Heart right ventricle (tissue), 16 donors: ENCODE measurements around the gene TRDN. TPM values are rescaled to one million over a fixed set of nuclear protein-coding genes. Genes with fewer than 3 reads are reported as not detected.

Experiments used
- ATAC-seq, 8 donors: fragments of 200-7000 bp; cut with Tn5 transposase; one replicate each; pipeline ENCODE4 v1.9.1; 2020; ENCODE audit warnings: mild to moderate bottlenecking in 8 of 8, moderate library complexity in 8 of 8, moderate number of reproducible peaks in 1 of 8
- DNase-seq, 2 donors: peaks; one replicate each; pipeline ENCODE4 v3.0.0-alpha.2; 2020
- H3K27ac ChIP-seq, 10 donors: fragments of 200-600 bp; sonication (generic) in 2 of 10; one replicate each; pipeline versions ENCODE4 v1.5.0 to v1.8.0; 2020 to 2022; ENCODE audit warnings: mild to moderate bottlenecking in 3 of 10
- H3K27me3 ChIP-seq, 7 donors: fragments of 200-600 bp; one replicate each; pipeline ENCODE4 v1.8.0; 2021 to 2022; ENCODE audit warnings: mild to moderate bottlenecking in 2 of 7
- H3K36me3 ChIP-seq, 9 donors: fragments of 200-600 bp; sonication (generic) in 1 of 9; one replicate each; pipeline versions ENCODE4 v1.5.0 to v1.8.0; 2020 to 2022; ENCODE audit warnings: mild to moderate bottlenecking in 2 of 9
- H3K4me1 ChIP-seq, 9 donors: fragments of 200-600 bp; sonication (generic) in 1 of 9; one replicate each; pipeline versions ENCODE4 v1.5.0 to v1.8.0; 2020 to 2022; ENCODE audit warnings: mild to moderate bottlenecking in 4 of 9
- H3K4me3 ChIP-seq, 10 donors: fragments of 200-600 bp; sonication (generic) in 2 of 10; one replicate each; pipeline versions ENCODE4 v1.5.0 to v1.8.0; 2020 to 2022; ENCODE audit warnings: mild to moderate bottlenecking in 7 of 10, moderate library complexity in 2 of 10
- H3K9me3 ChIP-seq, 11 donors: fragments of 200-600 bp in 10 of 11; sonication (generic) in 2 of 11; one replicate each; pipeline versions ENCODE4 v1.5.0 to v1.8.0; 2013 to 2022; ENCODE audit warnings: mild to moderate bottlenecking in 2 of 11, control low read depth in 1 of 11, moderate library complexity in 1 of 11
- CTCF ChIP-seq, 9 donors: fragments of 200-600 bp; sonication (generic) in 2 of 9; IDR thresholded peaks; one replicate each; pipeline versions ENCODE4 v1.5.0 to v1.8.0; 2021 to 2022; ENCODE audit warnings: antibody characterized with exemption in 9 of 9, mild to moderate bottlenecking in 5 of 9, moderate library complexity in 1 of 9
- WGBS, 2 donors: extraction: QIAGEN DNeasy Blood & Tissue Kit; methylation state at CpG; one replicate each; pipeline ENCODE4 v1.1.7; 2013; ENCODE audit warnings: inconsistent platforms in 1 of 2; 5-methylcytosine and 5-hydroxymethylcytosine counted together
- intact Hi-C, 10 donors: fragments of 100-400 bp; cut with DNase I; formaldehyde crosslinking; loops; one replicate each; pipeline versions ENCODE4 v1.11.1 to v1.14.2; 2022
- polyA plus RNA-seq, 2 donors: library from polyadenylated mRNA; stranded (reverse); fragments of 200-250 nt; gene quantifications; one replicate each; pipeline ENCODE4 v1.2.3, GENCODE V29; 2013
- total RNA-seq, 10 donors: library from RNA; stranded (reverse); fragmentation: NEBNext Ultra II Directional in 3 of 10; extraction: Animal tissue kit (Norgen Biotek cat#: 25700) in 3 of 10; gene quantifications; one replicate each; pipeline versions ENCODE4 v1.2.1 to v1.2.4, GENCODE V29; 2021 to 2023
- donor health status: Arrhythmogenic right ventricular cardiomyopathy.
- donor health status: ischemic (EF 13 %, LVEDD 7.1; RV severe dilation, severe dysfunction).
- donor health status: healthy with polysubstance abuse.
- donor health status: DM: no; HTN: yes; CAD: no.
- donor health status: DM: no; HTN: no; CAD: no.
- donor health status: ischemic (EF 25% LVEDD 6.9; RV normal size, moderate dysfunction).
- donor health status: ischemic (EF 25% LVEDD 5.7; RV mildly dilated, moderate dysfunction).
- donor health status: healthy.
- donor health status: DM: yes; HTN: yes; CAD: no.
- donor health status: Ischemic cardiomyopathy.
- donor health status: ischemic (EF 35%, LVEDD 5.7; RV mildly dilated, moderate dysfunction).
- donor health status: nonischemic (EF 11% LVEDD 7.7; RV severe dilation, severe dysfunction).
- donor health status: DM: yes; HTN: yes; CAD: no.
- donor health status: PGD.
- donor health status: ischemic (EF 29% LVEDD 5.4; RV normal size, mild dysfunction).
- donor health status: nonischemic (EF 23%, LVEDD 6.1; RV moderate dilation, normal function).

Gene TRDN
- total and polyA plus RNA-seq, 12 donors = 37.6 to 1,141 (median 437) TPM

GRCh38 chr6:123418071-123418470 is 218.7 kb downstream of the TRDN start:
- Histone ChIP-seq H3K27me3 (no peaks in the 10 kb centered on the region), H3K9me3 (no peaks in the 10 kb centered on the region), H3K4me3 (no peak overlapping the region), H3K36me3 (no peaks in the 10 kb centered on the region), H3K4me1 (peaks cover 0 to 16% (median 0%) of the 10 kb centered on the region in 9 donors), H3K27ac (peak overlapping the region in 3 of 10 donors; percentile 22 to 37 (median 33))
- ATAC-seq = peak in 3 of 8 donors; percentile 9 to 23 (median 22)
- intact Hi-C loops = loop anchor here in 4 of 10 donors (5.0 to 10.0 kb wide), 2 partner anchors 97 to 299 kb away; no protein-coding TSS in a partner anchor
- DNase-seq = no peak
- TF ChIP-seq CTCF (IDR thresholded peaks at IDR 0.05) = no peak
- 54 to 67% methylated on average over 3 of the region's 3 CpGs for WGBS, 2 donors

- intact Hi-C loops = loop anchor here in 7 of 10 donors (1.0 to 10.0 kb wide), 5 partner anchors 97 to 300 kb away; no protein-coding TSS in a partner anchor
- Histone ChIP-seq H3K27ac (peak overlapping the region in 4 of 10 donors; percentile 10 to 37 (median 28)), H3K4me3 (no peak overlapping the region), H3K27me3 (no peaks in the 10 kb centered on the region), H3K4me1 (peaks cover 0 to 16% (median 0%) of the 10 kb centered on the region in 9 donors), H3K9me3 (no peaks in the 10 kb centered on the region), H3K36me3 (no peaks in the 10 kb centered on the region)
- DNase-seq (no peak), ATAC-seq (peak in 4 of 8 donors; percentile 23 to 41 (median 30))
- TF ChIP-seq CTCF (IDR thresholded peaks at IDR 0.05) = no peak
- WGBS, 2 donors = 53 to 54% methylated on average over 3 of the region's 3 CpGs
These were observed 219.2 kb downstream of the TRDN start for GRCh38 chr6:123417535-123417934.

- intact Hi-C loops = loop anchor here in 8 of 10 donors (1.0 to 10.0 kb wide), 5 partner anchors 99 to 301 kb away; no protein-coding TSS in a partner anchor
- 10% methylated on average over 6 of the region's 6 CpGs for WGBS, 2 donors
These were observed 220.8 kb downstream of the TRDN start for GRCh38 chr6:123415844-123416468.

DNA sequence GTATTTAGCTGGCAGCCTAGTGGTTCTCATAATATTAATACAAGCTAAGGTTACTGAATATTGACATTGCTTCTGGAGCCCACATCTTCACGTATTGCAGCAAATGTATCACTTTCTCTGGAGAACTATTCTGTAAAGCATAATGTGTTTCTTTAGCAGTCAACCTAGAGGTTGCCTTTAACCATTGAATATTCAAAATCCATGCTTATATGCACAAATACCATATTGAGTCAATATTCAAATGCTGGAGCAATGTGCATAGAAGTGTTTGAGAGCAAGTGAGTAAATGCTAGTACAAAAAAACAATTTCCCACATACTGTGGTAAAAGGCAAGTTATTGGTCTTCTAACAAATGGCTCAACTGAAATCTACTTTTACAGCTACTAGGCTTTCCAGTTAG is 231.8 kb downstream of the TRDN start:
- WGBS, 2 donors = 83 to 89% methylated on average over 1 of the region's 1 CpG
- ATAC-seq (no peak), DNase-seq (no peak)
- Histone ChIP-seq H3K27ac (no peak overlapping the region), H3K27me3 (no peaks in the 10 kb centered on the region), H3K4me1 (peaks cover 0 to 4% (median 0%) of the 10 kb centered on the region in 9 donors), H3K4me3 (no peak overlapping the region), H3K36me3 (no peaks in the 10 kb centered on the region), H3K9me3 (no peaks in the 10 kb centered on the region)
- no peak for TF ChIP-seq CTCF (IDR thresholded peaks at IDR 0.05)
- intact Hi-C loops = loop anchor here in 1 of 10 donors (10.0 kb wide), 1 partner anchor 1390 kb away; no protein-coding TSS in a partner anchor

More at GRCh38 chr6:123415844-123416468, 220.8 kb downstream of the TRDN start:
- peaks cover 0 to 16% (median 0%) of the 10 kb centered on the region in 9 donors for H3K4me1 ChIP-seq
- H3K27me3 ChIP-seq = no peaks in the 10 kb centered on the region
- TF ChIP-seq CTCF (IDR thresholded peaks at IDR 0.05) = peak; percentile 30 to 74 (median 70)
- ATAC-seq (peak; percentile 34 to 76 (median 68)), DNase-seq (peak in 1 of 2 donors; percentile 53)
- no peaks in the 10 kb centered on the region for H3K9me3 ChIP-seq
- H3K27ac ChIP-seq = peak overlapping the region in 1 of 10 donors; percentile 28
- no peak overlapping the region for H3K4me3 ChIP-seq
- H3K36me3 ChIP-seq = no peaks in the 10 kb centered on the region
